NCI-H187 treated with DMSO at 0.1 percent for 48 hours (cell line): ENCODE results near the gene ITPK1.

Source experiments
- DNase-seq: peaks from one replicate; lab custom pipeline; 2025; lab: John Stamatoyannopoulos, UW

ITPK1 gene

DNA sequence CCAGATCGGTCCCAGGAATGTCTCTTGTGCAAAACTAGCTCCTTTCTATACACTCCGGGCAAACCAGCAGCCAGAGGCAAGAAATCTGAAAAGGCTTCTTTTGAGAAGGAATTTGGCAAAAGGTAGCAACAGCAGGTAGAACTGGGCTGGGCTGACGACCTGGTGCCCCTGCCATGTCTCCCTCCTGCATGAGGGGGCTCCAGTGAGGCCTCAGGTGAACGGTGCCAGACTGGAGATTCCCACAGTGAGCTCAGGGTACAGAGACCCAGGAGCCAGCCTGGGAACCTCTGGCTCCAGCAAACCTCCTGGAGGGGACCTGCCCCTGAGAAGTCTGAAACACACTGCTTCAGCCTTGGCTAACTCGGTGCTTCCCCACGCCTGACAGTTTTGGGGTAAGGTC lies 10.8 kb downstream of the ITPK1 start:
- no peak for DNase-seq

DNA sequence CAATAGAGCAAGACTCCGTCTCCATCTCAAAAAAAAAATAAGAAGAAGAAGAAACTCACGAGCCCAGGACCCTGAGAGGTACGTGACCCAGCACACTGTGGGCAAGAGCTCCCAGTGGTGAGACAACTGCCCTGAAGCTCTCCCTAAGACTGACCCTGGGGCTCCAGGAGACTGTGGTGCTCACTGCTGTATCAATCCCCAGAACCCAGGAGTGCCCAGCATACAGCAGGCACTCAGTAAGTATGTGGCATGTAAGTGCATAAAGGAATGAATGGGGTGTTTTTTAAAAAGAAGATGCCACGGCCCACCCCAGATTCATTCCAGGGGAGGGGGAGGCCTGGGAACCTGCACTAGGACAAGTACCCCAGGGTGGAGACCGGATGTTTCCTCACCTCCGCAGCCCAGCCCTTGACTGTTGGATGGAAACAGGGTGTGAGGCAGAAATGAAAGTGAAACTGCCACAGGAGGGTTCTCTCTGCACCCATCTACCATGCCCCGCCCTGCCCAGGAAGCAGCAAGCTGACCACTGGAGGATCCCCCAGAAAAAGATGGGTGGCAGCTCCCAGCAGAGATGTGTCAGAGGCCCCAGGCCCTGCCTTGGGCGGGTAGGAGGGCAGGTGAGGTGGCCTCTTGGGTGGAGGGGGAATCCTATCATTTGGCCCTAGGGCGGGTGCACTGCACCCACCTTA lies 12.2 kb downstream of the ITPK1 start:
- no peak for DNase-seq

DNA sequence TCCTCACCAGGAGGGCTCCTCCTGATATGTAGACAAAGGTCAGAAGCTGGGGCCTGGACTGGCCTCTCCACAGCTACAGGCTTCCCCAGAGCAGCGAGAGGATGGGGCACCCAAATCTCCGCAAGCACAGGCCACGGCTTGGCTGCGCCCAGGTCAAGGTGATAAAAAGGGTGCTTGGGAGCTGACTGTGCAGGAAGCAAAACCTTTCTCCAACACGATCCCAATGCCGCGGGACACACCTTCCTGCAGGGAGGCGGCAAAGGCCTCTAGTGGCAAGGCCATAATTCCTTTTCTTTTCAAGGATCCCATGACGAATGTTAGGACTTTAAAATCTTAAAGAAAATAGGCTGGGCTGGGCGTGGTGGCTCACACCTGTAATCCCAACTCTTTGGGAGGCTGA lies 13.6 kb downstream of the ITPK1 start:
- no peak for DNase-seq

DNA sequence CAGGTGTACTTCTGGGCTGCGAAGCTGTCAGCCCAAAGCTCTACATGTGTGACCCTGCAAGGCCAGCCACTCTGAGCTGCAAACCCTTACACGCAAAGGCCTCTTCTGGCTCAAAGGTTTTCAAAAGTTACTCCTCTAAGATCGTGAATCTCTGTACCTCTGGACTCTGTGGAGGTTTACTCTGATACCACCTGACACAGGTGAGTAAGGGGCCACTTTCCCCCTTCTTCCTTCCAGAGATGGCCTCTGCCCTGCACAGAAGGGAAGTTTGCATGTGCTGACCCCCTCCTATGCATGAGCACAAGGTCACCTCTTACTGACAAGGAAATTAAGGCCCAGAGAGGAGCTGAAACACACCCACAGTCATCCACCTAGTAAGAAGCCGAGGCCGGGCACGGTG lies 14.5 kb downstream of the ITPK1 start:
- DNase-seq = no peak

DNA sequence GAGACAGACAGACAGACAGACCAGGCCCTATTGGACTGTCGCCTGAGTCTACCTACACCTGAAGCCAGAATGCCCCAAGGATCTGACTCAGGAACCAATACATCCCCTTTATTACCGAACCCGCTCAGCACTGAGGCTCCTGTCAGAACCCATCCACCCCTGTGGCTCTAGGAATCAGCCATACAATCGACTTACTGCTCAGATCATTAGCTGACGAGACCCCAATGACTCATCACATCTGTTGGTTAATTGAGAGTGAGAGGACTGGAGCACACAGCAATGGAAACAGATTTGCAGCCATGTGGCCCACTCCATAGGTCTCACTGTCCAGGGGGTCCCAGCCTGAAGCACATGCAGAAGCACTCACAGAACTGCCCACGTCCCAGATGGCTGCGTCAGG lies 15.2 kb downstream of the ITPK1 start:
- no peak for DNase-seq

DNA sequence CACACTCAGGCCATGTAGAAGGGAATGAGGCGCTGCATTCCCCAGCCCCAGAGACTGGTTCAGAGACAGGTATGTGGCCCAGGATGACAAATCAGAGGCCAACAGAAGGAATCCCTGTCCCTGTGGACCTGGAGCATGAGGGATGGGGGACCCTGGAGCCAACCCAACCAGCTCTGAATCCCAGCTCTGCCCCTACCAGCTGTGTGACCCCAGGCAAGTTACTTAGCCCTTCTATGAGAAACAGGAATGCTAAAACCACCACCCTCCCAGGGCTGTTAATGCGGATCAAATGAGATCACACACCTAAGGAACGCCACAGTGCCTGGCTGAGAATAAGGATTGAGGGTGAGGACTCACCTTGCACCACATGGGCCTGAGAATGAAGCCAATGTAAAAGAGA lies 15.6 kb downstream of the ITPK1 start:
- no peak for DNase-seq

DNA sequence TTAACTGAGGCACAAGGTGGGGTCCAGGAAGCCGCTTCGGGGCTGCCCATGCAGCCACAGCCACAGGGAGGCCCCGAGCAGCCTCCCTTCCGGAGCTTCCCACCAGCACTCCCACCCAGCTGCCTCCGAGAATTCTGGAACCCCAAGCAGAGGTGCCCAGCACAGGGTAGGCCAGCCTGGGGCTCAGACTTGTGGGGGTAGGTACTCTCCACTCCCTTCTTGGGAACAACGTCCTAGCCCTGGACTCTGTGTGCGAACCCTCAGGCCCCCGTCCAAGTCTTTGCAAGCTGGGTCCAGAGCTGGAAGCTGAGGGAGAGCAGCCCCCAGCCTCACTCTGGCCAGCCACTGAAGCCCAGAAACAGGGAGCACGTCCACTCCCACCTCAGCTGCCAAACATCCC lies 16.1 kb downstream of the ITPK1 start:
- no peak for DNase-seq

DNA sequence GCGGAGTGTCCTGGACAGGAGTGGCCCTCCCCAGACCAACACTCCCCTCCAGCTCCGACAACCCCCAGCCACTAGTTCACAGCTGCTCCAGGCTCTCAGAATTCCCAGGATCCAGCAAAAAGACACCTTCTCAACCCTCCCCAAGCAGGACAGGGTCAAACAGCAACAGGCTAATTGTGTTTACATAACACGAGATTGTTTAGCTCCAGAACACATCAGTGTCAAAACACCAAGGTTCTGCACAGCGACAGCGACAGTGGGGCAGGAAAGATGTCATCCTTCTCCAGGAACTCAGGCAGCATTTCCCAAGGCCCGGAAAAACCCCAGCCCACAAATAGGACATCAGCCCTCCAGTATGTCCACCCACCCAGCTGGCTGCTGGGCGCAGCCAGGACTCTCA lies 16.5 kb downstream of the ITPK1 start:
- DNase-seq = no peak

DNA sequence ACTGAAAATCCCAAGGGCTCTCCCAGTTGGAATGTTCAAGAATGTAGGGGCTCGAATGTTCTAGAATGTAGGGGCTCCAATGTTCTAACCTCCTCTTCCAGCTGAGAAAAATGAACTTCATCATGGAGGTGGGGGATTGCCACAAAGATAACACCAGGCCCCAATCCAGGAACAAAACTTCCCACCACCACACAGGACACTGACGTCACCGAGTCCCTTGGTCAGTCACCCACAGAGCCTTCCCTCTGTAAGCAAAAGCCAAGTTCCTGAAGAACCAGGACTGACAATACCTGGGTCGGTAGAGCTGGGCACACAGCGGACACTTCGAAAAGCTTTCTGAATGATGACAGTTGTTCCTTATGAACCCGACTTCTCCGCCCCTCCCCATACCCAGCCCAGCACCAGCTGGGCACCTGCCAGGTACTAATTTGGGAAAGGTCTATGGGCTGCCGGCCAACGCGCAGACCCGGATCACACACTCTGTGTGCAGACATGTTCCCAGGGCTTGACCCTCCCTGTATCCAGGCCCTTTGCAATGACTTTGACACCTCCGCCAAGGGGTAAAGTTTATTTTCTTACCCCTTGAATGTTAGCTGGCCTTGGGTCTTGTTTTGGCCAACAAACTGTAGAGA lies 18.9 kb downstream of the ITPK1 start:
- DNase-seq = no peak

DNA sequence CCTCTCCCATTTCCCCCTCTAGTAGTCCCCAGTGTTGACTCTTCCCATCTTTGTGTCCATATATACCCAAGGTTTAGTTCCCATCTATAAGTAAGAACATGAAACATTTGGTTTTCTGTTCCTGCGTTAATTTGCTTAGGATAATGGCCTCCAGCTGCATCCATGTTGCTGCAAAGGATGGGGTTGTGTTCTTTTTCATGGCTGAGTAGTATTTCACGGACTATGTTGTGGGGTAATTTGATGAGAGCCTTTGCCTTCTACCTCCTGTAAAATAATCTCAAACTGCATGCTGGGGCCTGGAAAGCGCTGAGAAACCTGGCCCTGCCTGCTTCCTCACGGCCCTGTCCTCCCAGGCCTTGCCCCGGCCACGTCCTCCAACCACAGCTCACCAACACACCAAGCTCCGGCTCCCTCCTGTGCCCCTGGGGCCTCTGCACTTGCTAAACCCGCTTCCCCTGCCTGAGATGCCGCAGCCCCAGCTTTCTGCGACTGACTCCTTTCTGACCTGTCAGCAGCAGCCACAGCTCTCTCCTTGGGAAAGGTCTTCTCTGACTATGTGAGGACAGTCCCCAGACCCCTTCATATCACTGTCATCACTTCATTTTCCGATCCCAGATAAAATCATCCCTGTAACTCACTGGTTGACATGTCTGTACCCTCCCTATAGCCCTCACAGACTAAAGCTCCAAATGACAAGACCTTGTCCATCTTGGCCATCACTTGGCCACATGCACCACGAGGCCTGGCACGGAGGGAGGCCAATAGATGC lies 19.8 kb downstream of the ITPK1 start:
- no peak for DNase-seq

DNA sequence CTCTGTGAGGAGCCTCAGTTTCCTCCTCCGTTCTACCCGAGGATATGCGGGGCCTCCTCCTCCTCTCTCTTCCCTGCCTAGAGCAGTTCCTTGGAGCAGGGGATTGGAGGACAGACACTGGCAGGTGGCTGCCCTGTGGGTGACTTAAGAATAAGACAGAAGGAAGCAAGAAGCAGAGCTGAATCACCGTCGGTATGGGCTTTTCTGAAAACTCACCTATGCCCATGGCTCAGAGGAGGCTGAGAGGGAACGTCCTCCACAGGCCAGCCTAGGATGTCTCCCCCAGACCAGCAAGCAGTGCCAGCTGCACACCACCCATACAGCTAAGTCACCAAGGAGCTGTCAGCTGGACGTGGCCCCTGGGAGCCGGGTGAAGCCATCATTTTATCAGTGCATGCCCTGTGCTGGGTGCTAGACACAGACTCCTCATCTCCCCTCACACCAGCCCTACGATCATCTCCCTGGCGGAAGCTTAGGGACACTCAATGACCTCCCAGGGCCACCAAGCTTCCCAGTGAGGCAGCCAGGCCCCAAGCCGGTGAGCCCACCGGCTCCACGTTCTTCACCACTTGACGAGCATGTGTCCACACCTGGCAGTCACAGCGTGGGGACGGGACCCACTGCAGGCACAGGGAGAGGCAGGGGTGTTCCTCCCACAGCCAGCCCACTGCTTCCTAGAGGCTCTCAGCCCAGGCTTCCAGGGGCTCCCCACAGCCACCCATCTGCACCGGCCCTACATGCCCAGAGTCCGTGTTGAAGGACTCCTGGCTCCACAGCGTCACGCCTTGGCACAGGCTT lies 21.4 kb downstream of the ITPK1 start:
- no peak for DNase-seq

DNA sequence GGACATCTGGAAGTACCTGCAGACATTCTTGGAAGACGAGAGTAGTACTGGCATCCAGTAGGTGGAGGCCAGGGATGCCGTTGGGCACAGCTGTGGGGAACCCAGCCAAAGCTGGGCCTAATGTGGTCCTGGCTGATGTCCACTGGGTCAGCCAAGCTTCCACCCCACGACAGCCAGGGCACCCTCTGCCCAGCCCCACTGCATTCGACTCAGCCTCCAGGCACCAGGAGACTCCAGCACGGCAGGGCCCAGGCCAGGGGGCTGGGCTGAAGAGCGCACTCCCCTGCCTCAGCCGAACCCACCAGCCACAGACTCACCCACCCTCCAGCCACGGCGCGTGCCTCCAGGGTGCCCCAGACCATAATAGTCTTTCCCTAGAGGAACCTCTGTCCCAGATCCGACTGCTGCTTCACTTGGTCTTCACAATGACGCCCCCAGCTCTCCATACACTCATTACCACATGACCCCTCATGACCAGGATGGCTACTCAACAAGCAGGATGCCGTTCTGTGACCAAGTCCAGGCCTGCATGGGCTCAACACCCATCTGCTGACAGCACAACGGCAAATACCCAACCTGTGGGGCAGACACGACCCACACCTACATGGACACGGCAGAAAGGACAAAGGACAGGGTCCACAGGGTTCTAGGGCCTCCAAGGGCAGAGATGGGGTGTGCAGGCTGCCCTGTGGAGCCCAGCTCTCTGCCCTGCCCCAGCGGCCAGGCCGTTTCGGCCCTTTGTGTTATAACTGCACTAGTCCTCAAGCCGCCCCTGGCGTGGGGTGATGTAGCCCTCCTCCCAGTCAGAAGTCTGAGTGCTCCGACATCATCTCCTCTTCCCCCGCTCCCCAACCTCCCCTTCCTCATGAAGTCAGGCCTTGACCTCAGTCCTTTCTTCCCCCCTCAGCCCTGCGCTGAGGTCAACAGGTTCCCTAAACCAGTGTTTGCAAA lies 22.8 kb downstream of the ITPK1 start:
- no peak for DNase-seq

DNA sequence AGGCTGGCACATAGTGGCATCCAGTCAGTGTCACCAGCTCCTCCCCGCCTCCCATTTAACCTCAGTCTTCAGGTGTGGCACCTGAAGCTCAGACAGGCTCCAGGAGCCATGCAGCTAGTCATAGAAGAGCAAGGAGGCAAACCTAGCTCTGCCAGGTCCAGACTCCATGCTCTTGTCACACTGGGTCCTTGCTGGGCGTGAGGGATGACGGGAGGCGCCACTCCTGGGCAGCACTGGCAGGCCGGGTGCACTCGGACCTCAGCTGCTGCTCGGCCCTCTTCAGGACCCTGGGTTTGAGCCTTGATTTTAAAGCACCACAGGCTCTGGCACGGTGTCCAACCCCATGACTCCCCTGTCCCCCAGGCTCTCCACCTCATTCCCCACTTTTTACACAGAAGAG lies 24.1 kb downstream of the ITPK1 start:
- no peak for DNase-seq

DNA sequence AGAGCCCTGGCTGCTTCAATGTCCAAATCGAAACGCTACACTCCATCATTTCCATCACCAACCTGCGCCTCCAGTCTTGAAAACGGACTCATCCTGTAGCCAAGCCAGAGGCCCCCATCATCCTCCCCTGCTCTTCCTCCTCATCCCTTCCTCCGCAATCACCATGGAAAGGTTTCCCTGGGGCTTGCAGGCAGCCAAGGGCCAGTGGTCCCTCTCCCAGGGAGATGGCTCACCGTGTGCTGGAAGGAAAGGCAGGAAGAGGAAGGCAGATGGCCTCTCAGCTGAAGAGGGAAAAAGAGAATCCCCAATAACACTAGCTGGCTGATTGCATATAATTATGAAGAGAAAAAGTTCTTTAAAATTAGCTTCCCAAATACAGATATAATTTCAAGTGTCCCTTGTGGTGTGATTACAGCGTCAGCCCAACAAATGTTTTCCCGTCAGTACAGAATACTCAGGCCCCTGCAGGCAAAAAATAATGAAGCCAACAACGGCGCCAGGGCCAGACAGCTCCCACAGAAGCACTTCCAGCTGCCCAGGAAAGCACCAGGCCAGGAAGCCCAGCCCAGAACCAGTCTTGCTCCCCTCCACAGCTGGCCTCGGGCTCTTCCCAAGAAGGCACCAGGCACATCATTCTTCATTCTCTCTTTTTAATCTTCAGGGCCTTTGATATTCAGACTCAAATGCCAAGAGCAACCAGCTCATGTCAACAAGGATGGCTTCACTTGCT lies 24.7 kb downstream of the ITPK1 start:
- no peak for DNase-seq

DNA sequence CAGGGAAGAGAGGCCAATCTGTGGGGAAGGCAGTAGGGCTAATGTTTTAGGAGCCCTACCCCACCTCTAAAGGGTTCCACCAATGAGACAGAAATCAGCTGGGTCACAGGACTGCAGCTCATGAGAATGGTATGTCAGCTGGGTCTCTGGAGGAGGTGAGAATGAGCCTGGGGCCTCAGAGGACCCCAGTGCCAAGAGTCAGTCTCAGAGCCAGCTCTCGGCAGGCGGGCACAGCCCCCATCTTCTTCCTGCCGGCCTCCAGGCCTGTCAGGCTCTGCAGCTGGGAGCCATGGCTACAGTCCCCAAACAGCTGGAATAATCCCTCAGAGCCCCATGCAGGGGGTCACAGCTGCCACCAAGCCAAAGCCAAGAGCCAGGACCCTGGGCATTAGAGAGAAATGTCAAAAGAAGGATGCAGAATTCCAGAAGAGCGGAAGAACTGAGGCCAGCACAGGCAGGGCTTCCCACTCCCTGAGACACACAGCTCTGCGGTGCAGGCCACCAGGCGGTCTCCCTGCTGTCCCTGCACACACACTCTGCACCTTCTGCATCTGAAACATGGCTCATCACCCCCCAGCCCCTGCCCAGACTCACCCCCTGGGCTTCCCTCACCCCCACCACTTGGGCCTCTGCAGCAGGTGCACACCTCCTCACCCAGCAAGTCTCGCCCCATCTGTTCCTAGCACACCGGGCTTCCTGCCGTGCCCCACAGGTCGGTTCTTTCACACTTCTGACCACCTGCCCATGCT lies 26.0 kb downstream of the ITPK1 start:
- DNase-seq = no peak

DNA sequence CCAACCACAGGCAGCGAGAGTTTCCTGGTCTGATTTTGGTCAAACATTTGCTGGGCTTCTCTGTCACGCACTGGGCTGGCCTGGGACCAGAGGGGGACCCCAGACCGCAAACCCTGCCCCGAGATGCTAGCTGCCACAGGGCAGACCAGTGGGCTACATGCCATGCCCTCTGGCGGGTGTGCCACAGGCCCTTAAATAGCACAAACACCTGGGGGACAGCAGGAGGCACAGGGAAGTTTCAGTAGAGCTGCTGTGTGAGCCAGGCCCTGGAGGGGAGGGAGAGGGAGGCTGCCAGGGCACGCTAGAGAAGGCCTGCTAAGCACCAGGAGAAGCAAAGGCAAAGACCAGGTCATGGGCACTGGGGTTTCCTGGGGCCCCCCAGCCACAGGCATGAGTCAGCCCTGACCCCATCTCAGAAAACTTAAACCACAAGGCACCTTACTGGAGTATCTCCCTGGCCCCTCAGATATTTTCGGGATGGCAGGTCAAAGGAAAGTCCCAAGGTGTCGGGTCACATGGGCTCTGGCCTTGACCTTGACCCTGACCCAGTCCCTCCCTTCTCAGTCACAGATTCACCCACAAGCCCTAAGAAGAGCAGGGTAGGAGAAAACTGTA lies 29.2 kb downstream of the ITPK1 start:
- no peak for DNase-seq

DNA sequence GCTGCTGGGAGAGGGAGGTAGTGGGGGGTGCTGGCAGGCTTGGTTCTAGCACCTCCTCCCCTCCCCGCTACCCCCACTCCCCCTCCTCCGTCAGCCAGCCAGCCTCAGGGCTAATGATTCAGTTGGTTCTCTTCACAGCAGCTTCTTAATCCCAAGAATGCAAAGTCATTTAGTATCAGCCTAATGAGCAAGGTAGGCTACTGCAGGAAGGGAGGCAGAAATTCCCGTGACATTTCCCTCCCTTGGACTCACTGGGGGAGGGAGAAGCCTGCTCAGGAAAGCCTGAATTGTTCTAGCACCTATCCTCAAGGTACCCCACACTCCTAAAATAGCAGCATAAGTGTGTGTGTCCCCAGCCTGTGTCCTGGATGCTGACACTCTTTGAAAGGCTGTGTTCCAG lies 29.8 kb downstream of the ITPK1 start:
- DNase-seq = no peak

DNA sequence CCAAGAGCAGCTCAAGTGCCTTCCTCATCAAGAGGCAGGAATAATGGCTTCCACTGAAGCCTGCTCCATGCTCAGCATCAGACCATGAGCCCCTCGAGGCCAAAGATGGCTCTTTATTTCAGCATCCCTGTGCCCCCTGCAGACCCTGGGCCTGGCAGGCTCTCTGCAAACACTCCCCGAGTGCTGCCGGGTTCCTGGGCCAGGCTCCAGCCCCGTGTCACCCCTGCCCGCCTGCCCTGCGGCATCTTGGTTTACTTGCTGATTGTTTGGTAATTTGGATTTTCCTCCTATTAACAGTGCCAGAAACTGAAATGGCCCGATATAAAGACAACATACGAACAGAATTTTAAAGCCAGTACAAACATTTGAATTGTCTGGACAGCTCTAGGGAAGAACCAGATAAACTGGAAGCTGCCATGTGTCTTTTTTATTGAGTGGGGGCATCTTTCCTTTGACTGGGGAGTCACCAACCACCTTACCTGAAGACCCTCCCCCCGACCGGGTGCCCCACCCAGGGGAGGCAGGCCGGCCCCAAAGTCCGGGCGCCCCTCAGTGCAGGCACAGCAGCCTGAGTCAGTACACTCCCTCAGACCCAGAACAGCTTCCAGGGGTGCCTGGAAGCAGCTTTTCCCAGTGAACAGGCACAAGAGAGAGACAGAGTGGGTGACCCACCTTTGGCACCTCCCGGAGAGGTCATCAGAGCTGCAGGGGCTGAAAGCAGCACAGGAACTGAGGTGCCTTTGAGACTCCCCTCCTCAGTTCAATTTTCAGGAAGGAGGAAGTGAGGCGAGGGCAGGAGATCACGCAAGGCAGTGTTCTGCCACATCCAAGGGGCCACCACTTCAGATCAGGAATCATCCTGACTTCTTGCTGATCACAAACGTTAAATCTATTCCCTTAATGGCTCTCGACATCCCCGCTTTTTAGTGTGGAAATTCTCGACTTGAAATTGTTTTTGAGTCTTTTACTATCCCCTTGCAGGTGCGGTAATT lies 30.6 kb downstream of the ITPK1 start:
- DNase-seq = no peak
